Mesenteric fat pad (tissue), 1 donor: ENCODE data around the gene MARCHF7. TPM values are rescaled to one million over a fixed set of nuclear protein-coding genes. Genes with fewer than 3 reads are reported as not detected.

Experiments used
- DNase-seq: peaks from one replicate; pipeline ENCODE4 v3.0.0-alpha.2; 2020; ENCODE audit warnings: low spot score
- total RNA-seq: library from RNA; stranded (reverse); fragmentation: NEBNext Ultra II Directional; extraction: Animal tissue kit (Norgen Biotek cat#: 25700); gene quantifications from one replicate; pipeline ENCODE4 v1.2.1, GENCODE V29; 2021
- donor health status: DM: yes; HTN: yes; CAD: no.

Gene MARCHF7
- total RNA-seq, 1 donor from 2014 or later: 72.5 TPM

DNA sequence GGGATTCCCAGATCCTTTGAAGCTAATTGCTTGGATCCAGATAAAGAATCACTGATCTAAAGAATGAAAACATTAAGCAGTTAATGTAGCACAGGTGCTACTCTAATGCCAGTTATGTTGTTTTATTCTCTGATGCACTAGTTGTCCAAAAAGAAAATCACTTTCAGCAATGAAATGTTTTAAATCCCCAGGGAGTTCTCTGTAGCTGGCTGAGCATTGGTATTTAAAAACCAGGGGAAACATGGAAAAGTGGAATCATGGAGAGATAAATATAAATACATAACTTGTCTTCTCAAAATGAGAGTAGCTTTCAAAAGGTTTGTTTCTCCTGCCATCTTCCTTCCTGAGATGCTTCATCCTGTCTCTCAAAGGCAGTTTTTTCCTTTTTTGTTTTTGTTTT, 48.0 kb downstream of the MARCHF7 start:
- DNase-seq: no peak

DNA sequence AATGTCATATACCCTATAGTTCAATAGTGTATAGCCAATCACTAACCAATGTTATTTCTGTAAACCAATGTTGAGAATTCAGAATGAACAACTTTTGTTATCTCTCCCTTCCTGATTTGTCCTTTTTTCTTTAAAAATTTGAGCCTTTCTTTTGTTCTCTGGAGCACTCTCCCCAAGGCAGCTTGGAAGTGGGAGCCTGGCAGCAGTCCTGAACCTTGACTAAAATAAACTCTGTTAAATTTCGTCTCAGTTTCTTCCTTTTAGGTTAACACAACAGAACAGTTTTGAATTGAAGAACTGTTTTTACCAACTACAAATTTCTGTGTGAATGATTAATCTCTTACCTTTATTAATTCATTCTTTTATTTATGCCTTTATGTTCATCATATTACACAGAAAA, 49.8 kb downstream of the MARCHF7 start:
- DNase-seq: no peak

Other genes starting within 250 kb of the MARCHF7 start
- 55.6 TPM for gene BAZ2B, start 96.0 kb upstream of the MARCHF7 start, total RNA-seq
- 95.6 TPM for gene CD302, start 85.7 kb downstream of the MARCHF7 start, total RNA-seq
- gene LY75, start 192.2 kb downstream of the MARCHF7 start, total RNA-seq: 3.0 TPM